Right lobe of liver (tissue), 6 donors: ENCODE data around the gene MRPL2. TPM values are rescaled to one million over a fixed set of nuclear protein-coding genes. Genes with fewer than 3 reads are reported as not detected.
A peak's percentile ranks its signal among the peaks of the same experiment; 100 is the strongest.

Experiments
- ATAC-seq, 4 donors: fragments of 200-7000 bp; cut with Tn5 transposase; one replicate each; pipeline ENCODE4 v1.9.1; 2020; ENCODE audit warnings: mild to moderate bottlenecking in 4 of 4, moderate library complexity in 4 of 4
- DNase-seq, 3 donors: peaks; one replicate each; pipeline ENCODE4 v3.0.0-alpha.2; 2020
- H3K27ac ChIP-seq, 3 donors: fragments of 200-600 bp; one replicate each; pipeline ENCODE4 v1.8.0; 2022
- H3K27me3 ChIP-seq, 2 donors: fragments of 200-600 bp; one replicate each; pipeline ENCODE4 v1.8.0; 2022
- H3K36me3 ChIP-seq, 4 donors: fragments of 200-600 bp; sonication (generic) in 1 of 4; one replicate each; pipeline versions ENCODE4 v1.5.1 to v1.8.0; 2017 to 2022; ENCODE audit warnings: control low read depth in 1 of 4
- H3K4me1 ChIP-seq, 4 donors: fragments of 200-600 bp; sonication (generic) in 1 of 4; one replicate each; pipeline versions ENCODE4 v1.5.1 to v1.8.0; 2017 to 2022; ENCODE audit warnings: control low read depth in 1 of 4
- H3K4me3 ChIP-seq, 3 donors: fragments of 200-600 bp; one replicate each; pipeline ENCODE4 v1.8.0; 2022
- H3K9me3 ChIP-seq, 4 donors: fragments of 200-600 bp; sonication (generic) in 1 of 4; one replicate each; pipeline versions ENCODE4 v1.5.1 to v1.8.0; 2017 to 2022; ENCODE audit warnings: control low read depth in 1 of 4
- CTCF ChIP-seq, 4 donors: fragments of 200-600 bp in 3 of 4; fragments of 450-650 bp in 1 of 4; IDR thresholded peaks; one replicate each; pipeline versions ENCODE4 v1.5.1 to v1.8.0; 2016 to 2022; ENCODE audit warnings: antibody characterized with exemption in 4 of 4, mild to moderate bottlenecking in 2 of 4
- POLR2A ChIP-seq: fragments of 450-650 bp; IDR thresholded peaks from one replicate; pipeline ENCODE4 v1.6.1; 2017; ENCODE audit warnings: antibody characterized with exemption, mild to moderate bottlenecking
- WGBS: methylation state at CpG from one replicate; pipeline ENCODE4 v1.1.6; 2018; ENCODE audit warnings: low coverage, low lambda C conversion rate; ENCODE audit not compliant: insufficient coverage; ENCODE audit errors: missing lambda C conversion rate; 5-methylcytosine and 5-hydroxymethylcytosine counted together
- intact Hi-C, 2 donors: fragments of 100-400 bp; cut with DNase I; formaldehyde crosslinking; loops; one replicate each; pipeline versions ENCODE4 v1.11.2 to v1.14.1; 2022
- total RNA-seq, 6 experiments: library from RNA; depleted of rRNA in 2 of 6; stranded (reverse); fragments of >200 nt in 2 of 6; fragmentation: NEBNext Ultra II Directional in 3 of 6; extraction: Animal tissue kit (Norgen Biotek cat#: 25700) in 3 of 6; gene quantifications; one replicate each; pipeline versions ENCODE4 v1.1.0 to v1.2.4, GENCODE V29; 2016 to 2023
- donor health status: DM: no; HTN: yes; CAD: no.
- donor health status: DM: no; HTN: no; CAD: no.
- donor health status: DM: no; HTN: no; CAD: no.
- donor health status: DM: no; HTN: yes; CAD: no.
- donor health status: DM: no; HTN: yes; CAD: no.

Gene MRPL2
- total RNA-seq, 6 experiments from 2014 or later, result 41.6 to 63.1 (median 60.4) TPM

DNA sequence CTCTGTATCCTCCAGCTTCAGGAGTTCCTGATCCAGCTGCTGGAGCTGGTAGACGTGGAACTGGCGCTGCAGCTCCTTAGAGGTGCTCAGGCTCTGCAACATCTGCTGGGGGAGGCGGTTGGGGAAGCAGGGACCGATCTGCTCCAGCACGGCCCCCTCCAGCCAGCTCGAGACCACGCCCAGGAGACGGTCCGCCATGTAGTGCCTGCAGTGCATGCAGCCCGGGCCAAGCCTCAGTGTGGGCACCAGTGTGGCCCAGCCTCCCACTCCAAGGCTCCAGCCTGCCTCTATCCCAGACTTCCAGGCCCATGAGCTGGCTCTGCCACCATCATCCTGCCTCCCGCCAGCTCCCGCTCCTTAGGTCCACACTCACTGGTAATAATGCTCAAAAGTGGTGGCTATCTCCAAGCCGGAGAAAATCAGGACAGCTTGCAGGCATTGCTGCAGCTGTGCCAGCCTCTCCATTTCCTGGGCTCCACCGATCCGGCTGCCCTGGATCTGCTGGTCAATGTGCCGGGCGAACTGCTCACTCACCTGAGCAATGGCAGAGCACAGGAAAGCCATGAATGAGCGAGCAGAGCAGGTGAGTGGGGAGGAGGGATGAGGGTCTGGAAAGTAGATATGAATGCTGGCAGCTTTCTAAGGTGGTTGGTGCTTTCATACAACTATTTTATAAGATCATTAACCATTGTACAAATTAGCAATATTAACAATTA is 18.5 kb downstream of the MRPL2 start:
- Histone ChIP-seq H3K4me1 (peaks cover 0 to 7% (median 0%) of the 10 kb centered on the region in 4 donors), H3K27me3 (no peaks in the 10 kb centered on the region), H3K27ac (no peak overlapping the region), H3K36me3 (peaks cover 0 to 22% (median 14%) of the 10 kb centered on the region in 4 donors), H3K4me3 (no peak overlapping the region), H3K9me3 (no peaks in the 10 kb centered on the region)
- 89% methylated on average over 3 of the region's 18 CpGs for WGBS
- ATAC-seq, result no peak
- DNase-seq, result no peak
- TF ChIP-seq POLR2A, result no peak
- TF ChIP-seq CTCF (IDR thresholded peaks at IDR 0.05), result no peak
- intact Hi-C loops, result loop anchor here in 1 of 2 donors (10.0 kb wide), 1 partner anchor 136 kb away; no protein-coding TSS in a partner anchor

- Histone ChIP-seq H3K4me3 (no peak overlapping the region), H3K36me3 (peaks cover 0 to 22% (median 14%) of the 10 kb centered on the region in 4 donors), H3K9me3 (no peaks in the 10 kb centered on the region), H3K27ac (no peak overlapping the region), H3K27me3 (no peaks in the 10 kb centered on the region), H3K4me1 (peaks cover 0 to 11% (median 0%) of the 10 kb centered on the region in 4 donors)
- DNase-seq, result no peak
- TF ChIP-seq CTCF (IDR thresholded peaks at IDR 0.05) (no peak), POLR2A (no peak)
- whole genome bisulfite sequencing, result 81% methylated on average over 3 of the region's 9 CpGs
- intact Hi-C loops, result no loop called here
- no peak for ATAC-seq
Measured at GRCh38 chr6:43038727-43039126, 20.5 kb downstream of the MRPL2 start.

- 94% methylated on average over 3 of the region's 9 CpGs for WGBS
- no peaks in the 10 kb centered on the region for H3K27me3 ChIP-seq
- intact Hi-C loops, result no loop called here
- H3K27ac ChIP-seq, result no peak overlapping the region
- no peak for DNase-seq
- H3K36me3 ChIP-seq, result peaks cover 0 to 22% (median 10%) of the 10 kb centered on the region in 4 donors
- H3K9me3 ChIP-seq, result no peaks in the 10 kb centered on the region
- no peak overlapping the region for H3K4me3 ChIP-seq
- peak in 1 of 4 donors; percentile 4 for ATAC-seq
- peaks cover 0 to 11% (median 0%) of the 10 kb centered on the region in 4 donors for H3K4me1 ChIP-seq
- TF ChIP-seq POLR2A (no peak), CTCF (IDR thresholded peaks at IDR 0.05) (no peak)
Measured at GRCh38 chr6:43037706-43038105, 21.5 kb downstream of the MRPL2 start.

- Histone ChIP-seq H3K27ac (no peak overlapping the region), H3K36me3 (peaks cover 0 to 19% (median 7%) of the 10 kb centered on the region in 4 donors), H3K4me3 (no peak overlapping the region), H3K9me3 (no peaks in the 10 kb centered on the region), H3K27me3 (no peaks in the 10 kb centered on the region), H3K4me1 (peaks cover 0 to 11% (median 0%) of the 10 kb centered on the region in 4 donors)
- ATAC-seq, result no peak
- no peak for TF ChIP-seq POLR2A
- no peak for TF ChIP-seq CTCF (IDR thresholded peaks at IDR 0.05)
- DNase-seq, result no peak
- WGBS, result 100% methylated on average over 1 of the region's 5 CpGs
- intact Hi-C loops, result no loop called here
Measured at GRCh38 chr6:43037197-43037596, 22.0 kb downstream of the MRPL2 start.
